ENCODE results near the gene DTD1.

GRCh38 chr20:18571578-18571977, 16.3 kb upstream of the DTD1 start:
- TF ChIP-seq EZH2 (IDR thresholded peaks at IDR 0.05; ENCODE audit: insufficient read depth, low read length) (no peak), CTCF (IDR thresholded peaks at IDR 0.05; ENCODE audit: insufficient read depth, low read depth, low read length) (no peak)

Measured in astrocyte (in vitro differentiated cells and primary cell).